Vein endothelial cell (primary cell): ENCODE data around the gene LIG3. TPM values are rescaled to one million over a fixed set of nuclear protein-coding genes. Genes with fewer than 3 reads are reported as not detected.

Source experiments
- total RNA-seq: library from RNA; depleted of rRNA; stranded (reverse); fragments of >200 nt; gene quantifications from 2 replicates; pipeline ENCODE4 v1.2.3, GENCODE V29; 2012

Gene LIG3
- total RNA-seq: 30.1 and 42.8 TPM in 2 replicates

GRCh38 chr17:34980353-34980680 lies at the start of gene LIG3:
LIG3 (plus strand) TSS chr17:34980512; CDS start chr17:34983006, 2,494 bp downstream.

GRCh38 chr17:34961093-34961911 lies 19.0 kb upstream of the LIG3 start, which contains the start of the genes CCT6B and ZNF830:
CCT6B (minus strand) TSS chr17:34961460; CDS start chr17:34961393, 67 bp downstream.
ZNF830 (plus strand) TSS chr17:34961540; CDS start chr17:34961567, 27 bp downstream.

Other genes starting within 250 kb of the LIG3 start
- gene CCT6B, start 19.1 kb upstream of the LIG3 start, total RNA-seq: 0.65 and 1.1 TPM in 2 replicates
- gene ZNF830, start 19.0 kb upstream of the LIG3 start, total RNA-seq: 7.8 and 9.7 TPM in 2 replicates
- gene RFFL, start 83.2 kb downstream of the LIG3 start, total RNA-seq: 14.4 and 17.3 TPM in 2 replicates
- gene RAD51D, start 139.3 kb downstream of the LIG3 start, total RNA-seq: 14.0 and 17.3 TPM in 2 replicates
- gene FNDC8, start 141.1 kb downstream of the LIG3 start, total RNA-seq: not detected in 2 replicates
- 24.9 and 26.8 TPM in 2 replicates for gene NLE1, start 161.8 kb downstream of the LIG3 start, total RNA-seq
- not detected in 2 replicates for gene UNC45B, start 167.3 kb downstream of the LIG3 start, total RNA-seq
- gene SLC35G3, start 213.9 kb downstream of the LIG3 start, total RNA-seq: not detected in 2 replicates